HG03064 (cell line): ENCODE measurements around the gene ZEB1.
"Not testable (repeated sequence)": the region's sequence is repeated elsewhere in the genome, so short reads cannot be mapped to it uniquely, and the experiment has no call there.

Experiments used
- ATAC-seq: cut with Tn5 transposase; IDR thresholded peaks from one replicate; pipeline ENCODE4 v1.9.1; 2021; ENCODE audit warnings: low read depth; ENCODE audit not compliant: unreplicated experiment

Gene ZEB1

DNA sequence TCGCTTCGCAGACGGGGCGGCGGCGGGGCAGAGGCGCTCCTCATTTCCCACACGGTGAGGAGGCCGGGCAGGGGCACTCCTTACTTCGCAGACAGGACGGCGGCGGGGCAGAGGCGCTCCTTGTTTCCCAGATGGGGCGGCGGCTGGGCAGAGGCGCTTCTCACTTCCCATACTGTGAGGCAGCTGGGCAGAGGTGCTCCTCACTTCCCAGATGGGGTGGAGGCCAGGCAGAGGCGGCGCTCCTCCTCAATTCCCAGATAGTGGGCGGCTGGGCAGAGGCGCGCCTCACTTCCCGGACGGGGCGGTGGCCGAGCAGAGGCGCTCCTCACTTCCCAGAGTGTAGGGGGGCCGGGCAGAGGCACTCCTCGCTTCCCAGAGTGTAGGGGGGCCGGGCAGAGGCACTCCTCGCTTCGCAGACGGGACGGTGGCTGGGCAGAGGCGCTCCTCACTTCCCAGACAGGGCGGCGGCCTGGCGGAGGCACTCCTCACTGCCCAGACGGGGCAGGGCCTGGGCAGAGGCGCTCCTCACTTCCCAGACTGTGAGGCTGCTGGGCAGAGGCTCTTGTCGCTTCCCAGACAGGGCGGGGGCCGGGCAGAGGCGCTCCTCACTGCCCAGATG lies 43.1 kb downstream of the ZEB1 start:
- ATAC-seq, result no peak

DNA sequence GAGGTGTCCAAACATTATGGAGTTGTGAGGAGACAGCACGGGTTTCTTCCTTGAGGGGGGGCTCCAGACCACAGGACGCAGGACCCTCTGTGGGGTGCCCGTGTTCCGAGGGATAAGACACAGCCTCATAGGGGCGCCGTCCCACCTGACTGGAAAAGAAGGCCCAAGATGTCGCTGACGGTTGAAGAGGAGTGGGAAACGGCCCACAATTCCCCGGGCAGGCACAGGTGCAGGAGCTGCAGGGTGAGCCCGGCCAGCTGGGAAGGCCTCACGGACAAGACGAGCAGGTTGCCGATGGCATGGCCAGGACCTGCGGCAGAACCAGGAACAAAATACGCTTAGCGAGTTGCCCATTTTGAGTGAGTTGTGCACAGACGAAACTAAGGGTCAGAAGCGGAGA lies 44.7 kb downstream of the ZEB1 start:
- ATAC-seq, result not testable (repeated sequence)

DNA sequence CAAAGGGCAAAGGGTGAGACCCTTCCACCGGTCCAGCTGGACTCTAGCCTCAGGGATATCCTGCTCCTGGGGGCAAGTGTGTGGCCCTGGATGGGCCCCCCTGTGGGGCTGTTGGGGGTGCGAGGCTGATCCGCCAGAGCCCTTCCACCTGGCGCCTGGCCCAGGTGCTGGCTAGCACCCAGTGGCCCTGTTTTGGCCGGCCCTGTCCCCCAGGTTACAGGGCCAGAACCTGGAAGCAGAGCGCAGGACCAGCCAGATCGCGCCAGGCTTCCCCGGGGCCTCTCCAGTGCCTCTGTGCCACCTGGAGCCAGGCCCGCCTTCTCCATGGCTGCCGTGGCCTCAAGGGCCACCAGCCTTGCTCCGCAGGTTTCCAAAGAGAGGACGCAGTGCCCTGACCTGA lies 45.2 kb downstream of the ZEB1 start:
- not testable (repeated sequence) for ATAC-seq

DNA sequence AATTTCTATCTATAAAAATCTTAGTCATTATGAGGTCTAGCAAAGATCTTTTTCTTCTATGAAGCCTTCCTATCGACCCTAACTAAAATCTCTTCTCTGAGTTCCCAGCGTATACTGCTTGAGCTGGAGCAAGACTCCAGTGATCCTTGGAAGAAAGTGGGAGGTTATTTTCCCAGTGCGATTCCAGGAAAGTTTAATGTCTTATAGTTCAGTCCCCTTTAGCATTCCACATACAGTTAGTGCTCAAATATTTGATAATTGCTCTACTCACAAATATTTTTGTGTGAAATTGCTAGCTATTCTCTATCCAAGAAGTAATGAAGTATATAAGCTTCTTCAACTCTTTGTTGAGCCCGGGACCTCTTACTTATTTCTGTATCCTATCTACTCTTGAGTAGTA lies 47.7 kb downstream of the ZEB1 start:
- ATAC-seq, result no peak

DNA sequence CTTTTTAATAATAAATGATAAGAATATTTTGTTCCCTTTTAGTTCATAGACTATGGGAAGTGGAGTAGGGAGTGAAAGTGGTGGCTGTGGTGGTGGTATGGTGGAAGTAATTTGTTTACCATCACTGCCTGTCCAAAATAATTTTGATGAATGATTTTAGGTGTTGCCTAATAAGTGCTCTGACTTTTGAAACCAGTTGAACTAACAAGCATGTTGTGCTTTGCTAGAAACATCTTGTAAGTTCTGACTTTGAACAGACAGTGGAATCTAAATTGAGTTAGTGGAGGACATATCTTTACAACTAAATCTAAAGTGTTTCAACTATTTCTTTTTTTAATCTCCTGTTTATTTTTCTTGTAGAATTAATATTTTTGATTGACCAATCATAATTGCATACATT lies 49.7 kb downstream of the ZEB1 start:
- no peak for ATAC-seq

DNA sequence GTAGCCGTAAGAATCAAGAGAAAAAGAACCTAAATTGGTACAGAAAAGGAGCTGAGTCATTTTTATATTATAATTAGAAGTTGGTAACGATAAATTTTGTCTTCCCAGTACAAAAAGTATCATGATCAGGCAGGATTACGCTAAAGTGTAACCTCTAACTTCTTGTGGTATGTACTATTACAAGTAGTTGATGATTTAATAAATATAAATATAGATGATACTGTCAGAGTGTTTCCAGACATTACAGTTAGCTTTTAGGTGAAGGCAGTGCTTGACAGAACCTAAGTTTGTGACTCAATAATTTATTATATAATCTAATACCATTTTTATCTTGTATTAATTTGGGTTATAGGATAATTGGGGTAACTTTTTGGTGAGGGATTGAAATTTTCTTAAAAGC lies 53.4 kb downstream of the ZEB1 start:
- ATAC-seq, result no peak

DNA sequence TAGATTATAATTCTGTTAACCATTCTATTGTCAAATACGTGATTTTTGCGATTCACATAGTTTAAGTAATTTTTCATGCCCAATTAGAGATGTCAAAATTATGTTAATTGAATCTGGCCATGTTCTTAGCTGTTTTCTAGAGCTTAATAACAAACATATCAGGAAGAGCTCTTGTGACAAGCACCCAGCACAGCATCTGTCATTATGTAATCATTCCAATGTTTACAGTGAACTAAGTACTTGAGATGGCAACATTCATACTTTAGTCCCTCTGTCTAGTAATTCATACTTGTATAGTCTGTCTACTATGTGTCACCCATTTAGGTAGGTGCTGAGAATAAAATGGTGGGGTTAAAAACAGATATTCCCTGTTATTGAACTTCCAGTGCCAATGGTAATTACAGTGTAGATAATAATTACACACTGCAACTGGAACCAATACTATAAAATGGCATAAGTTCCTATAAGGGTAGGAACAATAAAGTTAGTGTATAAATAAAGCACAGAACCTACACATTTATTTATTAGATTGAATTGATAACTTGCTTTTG lies 55.2 kb downstream of the ZEB1 start:
- no peak for ATAC-seq

DNA sequence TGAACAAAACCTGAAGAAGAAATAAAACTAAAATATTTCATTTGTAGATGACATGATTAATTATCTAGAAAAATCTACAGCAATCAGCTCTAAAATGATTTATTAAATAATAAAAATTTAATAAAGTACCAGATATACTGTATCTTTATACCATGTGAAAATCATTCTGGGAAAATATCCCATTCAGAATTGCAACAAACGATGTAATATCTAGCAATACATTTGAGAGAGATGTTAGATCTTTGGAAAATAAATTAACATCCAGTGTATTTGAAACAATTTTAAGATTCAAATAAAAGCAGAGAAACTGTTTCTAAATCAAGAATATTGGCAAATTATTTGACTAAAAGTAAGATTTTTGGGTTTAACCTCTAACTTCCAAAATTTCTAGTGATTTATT lies 62.2 kb downstream of the ZEB1 start:
- no peak for ATAC-seq

DNA sequence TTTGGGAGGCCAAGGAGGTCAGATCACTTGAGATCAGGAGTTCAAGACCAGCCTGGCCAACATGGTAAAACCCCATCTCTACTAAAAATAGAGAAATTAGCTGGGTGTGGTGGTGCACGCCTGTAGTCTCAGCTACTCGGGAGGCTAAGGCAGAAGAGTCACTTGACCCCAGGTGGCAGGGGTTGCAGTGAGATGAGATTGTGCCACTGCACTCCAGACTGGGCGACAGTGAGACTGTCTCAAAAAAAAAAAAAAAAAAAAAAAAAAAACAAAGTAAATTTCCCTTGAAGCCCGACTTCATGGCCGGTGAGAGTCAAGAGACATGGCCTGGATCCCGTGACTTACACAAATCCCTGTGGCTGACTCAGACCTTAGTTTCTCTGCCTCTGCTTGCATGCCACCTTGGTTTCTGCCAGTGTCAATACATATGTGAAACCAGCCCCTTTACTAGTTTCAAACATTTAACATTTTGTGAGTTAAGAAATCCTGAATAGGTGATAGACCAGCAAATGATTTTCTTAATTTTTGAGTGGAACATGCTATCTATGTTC lies 62.8 kb downstream of the ZEB1 start:
- no peak for ATAC-seq

DNA sequence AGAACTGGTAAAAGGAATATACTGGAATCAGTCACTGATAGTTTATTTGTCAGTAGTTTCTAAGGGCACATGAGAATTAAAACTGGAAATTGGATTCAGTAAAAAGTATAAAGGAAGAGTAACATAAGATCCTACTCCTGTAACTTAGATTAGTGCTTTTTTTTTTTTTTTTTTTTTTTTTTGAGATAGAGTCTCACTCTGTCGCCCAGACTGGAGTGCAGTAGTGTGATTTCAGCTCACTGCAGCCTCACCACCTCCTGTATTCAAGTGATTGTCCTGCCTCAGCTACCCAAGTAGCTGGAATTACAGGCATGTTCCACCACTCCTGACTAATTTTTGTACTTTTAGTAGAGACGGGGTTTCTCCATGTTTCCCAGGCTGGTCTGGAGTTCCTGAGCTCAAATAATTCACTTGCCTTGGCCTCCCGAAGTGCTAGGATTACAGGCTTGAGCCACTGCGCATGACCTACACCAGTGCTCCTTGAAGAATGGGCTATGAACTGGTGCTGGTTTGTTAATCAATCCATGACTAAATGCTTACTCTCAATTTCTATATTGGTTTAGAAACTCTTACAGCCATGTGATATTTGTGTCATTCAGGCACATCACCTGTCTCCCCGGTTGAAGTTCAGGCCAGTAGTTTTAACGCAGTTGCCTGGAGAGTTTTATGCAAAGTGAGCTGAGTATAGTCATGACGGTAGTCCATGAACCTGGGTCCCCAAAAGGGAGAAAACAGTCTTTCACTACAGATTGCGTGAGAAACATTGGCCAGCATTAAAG lies 65.0 kb downstream of the ZEB1 start:
- peak; percentile 92 for ATAC-seq

DNA sequence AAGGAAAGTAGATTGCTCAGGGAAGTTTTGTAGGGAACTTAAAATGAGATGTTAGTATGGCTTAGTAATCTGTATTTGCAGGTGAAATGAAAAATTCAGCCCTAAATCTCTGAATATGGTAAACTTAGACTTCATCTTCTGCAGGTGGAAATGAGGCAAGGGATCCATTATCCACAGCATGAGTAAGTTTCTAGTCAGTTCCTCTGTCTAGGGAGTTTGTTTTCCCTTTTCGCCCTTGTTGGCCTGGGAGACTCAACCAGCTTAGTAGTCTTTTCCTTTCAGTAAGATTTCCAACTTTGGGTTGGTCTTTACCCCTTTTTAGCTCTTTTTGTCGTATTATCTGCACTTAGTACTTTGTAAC lies 65.6 kb downstream of the ZEB1 start:
- ATAC-seq, result peak; percentile 20

DNA sequence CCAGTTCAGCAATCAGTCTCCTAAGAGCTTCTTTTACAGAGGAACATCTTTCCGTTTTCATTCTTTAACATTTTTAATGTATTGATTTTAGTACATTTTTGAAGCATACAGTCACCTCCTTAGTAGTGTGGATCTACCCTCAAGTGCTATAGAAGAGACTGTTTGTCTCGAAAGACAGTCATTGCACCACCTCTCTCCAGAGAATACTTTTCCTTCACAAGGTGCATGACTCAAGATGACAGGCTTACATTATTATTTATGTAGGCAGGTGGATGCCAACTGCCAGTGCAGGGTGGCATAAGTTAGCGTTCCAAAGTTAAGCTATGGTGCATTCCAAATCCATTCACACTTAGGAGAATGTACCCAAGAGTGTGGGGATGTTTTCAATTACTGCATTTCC lies 71.8 kb downstream of the ZEB1 start:
- ATAC-seq, result no peak

DNA sequence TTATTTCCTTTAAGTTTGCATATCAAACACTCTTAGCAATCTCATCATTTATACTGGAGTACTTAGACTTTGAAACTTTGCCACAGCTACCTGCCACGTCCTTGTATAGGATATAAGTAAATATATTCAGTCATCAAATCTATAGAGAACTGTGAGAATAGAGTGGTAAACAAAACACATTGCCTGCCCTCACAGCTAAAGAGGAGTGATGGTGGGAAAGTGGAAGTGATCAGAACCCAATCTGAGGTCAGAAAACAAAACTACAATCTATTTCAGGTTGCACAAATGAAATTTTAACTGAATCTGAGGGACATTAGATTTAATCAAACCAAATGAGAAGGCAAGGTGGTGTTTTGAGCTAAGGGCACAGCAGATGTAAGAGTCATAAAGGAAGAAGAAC lies 74.8 kb downstream of the ZEB1 start:
- ATAC-seq, result no peak

DNA sequence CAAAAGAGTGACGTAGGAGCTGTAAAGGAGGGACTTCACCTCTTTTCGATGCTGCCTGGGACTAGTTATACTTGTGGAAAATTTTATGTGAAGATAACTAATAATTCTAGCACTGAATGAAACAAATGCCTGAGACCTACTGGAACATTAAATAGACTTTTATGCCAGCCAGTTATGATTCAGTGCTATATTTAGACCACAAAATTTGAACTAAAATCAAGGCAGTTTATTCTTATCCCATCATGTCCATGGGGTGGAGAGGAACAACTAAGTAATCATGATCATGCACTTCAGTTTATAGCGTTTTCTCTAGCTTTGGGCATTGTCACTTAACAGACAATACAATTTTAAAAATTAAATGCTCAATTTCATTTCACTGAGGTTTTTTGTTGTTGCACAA lies 76.7 kb downstream of the ZEB1 start:
- ATAC-seq, result no peak

DNA sequence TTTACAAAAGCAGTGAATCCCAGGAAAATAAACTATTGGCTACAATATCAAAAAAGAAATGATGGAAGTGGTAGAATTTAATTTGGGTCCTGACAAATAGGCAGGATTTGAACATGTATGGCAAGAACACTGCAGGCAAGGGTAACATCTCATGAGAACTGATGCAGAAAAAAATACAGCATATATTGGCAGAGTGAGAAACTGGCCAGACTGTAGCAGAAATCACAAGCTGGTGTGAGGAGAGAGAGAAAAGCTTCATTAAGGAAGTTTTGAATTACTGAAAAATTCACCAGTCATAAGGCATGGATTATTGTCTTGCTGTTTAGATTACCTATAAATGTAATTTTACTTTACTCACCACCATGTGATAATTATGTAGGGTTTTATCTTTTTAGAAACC lies 77.4 kb downstream of the ZEB1 start:
- no peak for ATAC-seq

DNA sequence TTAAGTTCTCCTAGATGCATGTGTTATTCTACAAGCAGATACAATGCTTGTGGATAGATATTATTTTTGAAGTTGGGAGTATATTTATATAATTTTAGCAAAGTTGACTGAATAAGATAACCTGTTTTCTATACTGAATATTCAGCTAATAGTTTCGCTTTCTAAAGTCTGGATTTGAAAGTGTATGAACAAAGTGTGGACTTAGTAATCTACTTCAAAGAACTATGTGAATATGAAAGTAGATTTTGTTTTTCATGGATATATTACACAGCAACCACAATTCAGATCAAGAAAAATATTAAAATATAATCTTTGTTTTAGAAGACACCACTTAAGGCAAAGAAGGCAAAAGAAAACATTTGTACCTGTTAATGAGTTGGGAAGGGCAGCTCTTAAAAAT lies 78.8 kb downstream of the ZEB1 start:
- ATAC-seq, result no peak

DNA sequence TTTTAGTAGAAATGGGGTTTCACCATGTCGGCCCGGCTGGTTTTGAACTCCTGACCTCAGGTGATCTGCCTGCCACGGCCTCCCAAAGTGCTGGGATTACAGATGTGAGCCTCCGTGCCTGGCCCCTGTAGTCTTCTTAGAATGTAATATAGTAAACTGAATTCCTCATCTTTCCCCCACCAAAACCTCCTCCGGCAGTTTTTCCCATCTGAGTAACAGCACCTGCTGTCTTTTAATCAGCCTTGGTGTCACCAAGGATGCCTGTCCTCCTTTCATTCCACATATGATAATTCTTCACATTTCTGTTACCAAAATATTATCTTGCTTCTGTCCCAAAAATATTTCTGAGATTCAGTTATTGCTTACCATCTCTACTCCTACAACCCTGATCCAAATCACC lies 80.2 kb downstream of the ZEB1 start:
- ATAC-seq, result no peak

DNA sequence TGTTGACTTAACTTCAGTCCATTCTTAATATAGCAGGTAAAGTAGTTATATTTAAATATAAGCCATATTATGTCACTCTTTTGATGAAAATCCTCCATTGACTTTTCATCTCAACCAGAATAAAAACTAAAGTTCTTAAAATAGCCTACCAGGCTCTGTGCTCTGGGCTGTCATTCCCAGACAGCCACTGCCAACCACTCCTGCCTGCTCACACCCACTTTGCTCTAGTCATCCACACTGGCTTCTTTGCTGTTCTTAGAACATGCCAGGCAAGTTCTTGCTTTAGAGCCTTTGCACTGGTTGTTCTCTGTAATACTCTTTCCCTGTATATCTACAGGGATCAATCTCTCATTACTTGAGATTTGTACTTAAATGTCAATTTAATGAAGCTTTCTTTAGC lies 80.6 kb downstream of the ZEB1 start:
- no peak for ATAC-seq

DNA sequence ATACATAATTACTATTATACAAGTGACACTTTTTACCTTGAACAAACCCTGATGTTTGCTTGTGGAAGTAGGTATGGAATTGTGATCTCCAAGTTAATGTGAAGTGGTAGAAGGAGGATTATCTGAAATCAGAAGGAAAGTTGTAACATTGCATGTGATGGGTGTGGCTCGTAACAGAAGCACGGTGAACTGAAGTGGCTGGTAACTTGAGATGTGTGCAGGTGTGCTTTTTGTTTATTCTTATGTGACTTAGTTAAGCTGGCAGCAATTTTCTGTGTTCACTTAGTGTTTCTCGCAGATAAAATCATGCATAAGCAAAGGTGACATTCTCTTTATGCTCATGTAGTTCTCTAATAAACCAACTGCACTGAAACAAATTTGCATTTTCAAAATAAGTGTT lies 82.3 kb downstream of the ZEB1 start:
- no peak for ATAC-seq

DNA sequence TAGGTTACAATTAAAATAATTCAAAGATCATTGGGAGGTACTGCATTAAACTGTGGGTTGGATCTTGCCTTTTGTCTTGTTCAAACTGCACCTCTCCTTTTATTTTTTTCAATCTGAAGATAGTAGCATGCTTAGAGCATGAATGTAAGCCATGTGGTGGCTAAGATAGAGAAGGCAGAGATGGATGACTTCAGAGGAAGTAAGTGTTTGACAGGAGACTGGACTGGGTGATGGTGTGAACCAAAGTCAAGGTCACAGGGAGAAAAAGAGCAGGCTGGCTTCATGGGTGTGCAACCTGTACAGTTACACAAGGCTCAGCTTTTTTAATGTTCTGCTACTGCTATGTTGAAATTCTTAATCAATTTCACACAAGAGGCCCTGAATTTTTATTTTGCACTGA lies 85.6 kb downstream of the ZEB1 start:
- no peak for ATAC-seq

DNA sequence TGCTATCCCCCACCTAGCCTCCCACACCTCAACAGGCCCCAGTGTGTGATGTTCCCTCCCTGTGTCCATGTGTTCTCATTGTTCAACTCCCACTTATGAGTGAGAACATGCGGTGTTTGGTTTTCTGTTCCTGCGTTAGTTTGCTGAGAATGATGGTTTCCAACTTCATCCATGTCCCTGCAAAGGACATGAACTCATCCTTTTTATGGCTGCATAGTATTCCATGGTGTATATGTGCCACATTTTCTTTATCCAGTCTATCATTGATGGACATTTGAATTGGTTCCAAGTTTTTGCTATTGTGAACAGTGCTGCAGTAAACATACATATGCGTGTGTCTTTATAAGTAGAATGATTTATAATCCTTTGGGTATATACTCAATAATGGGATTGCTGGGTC lies 86.8 kb downstream of the ZEB1 start:
- ATAC-seq, result not testable (repeated sequence)

DNA sequence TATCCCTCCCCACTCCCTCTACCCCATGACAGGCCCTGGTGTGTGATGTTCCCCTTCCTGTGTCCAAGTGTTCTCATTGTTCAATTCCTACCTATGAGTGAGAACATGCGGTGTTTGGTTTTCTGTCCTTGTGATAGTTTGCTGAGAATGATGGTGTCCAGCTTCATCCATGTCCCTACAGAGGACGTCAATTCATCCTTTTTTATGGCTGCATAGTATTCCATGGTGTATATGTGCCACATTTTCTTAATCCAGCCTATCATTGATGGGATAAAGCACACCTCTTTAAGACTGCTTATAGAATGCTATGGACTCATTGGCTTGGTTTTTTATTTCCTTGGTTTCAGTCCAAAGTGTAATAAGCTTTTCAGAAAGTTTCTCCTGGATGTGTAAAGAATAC lies 93.4 kb downstream of the ZEB1 start:
- not testable (repeated sequence) for ATAC-seq
